Measurements from ENCODE around the gene THG1L.
"Not testable (repeated sequence)": the region's sequence is repeated elsewhere in the genome, so short reads cannot be mapped to it uniquely, and the experiment has no call there.

THG1L gene

GRCh38 chr5:157731272-157732129 is at the start of gene THG1L:
THG1L (plus strand) TSS chr5:157731420; CDS start chr5:157731441, 21 bp downstream.
- ChIA-PET POLR2A (ENCODE audit: low non-redundant PET) (interaction anchor here (0.9 to 1.0 kb wide), 2 partner anchors 10 to 13 kb away, joined by 4 to 7 read pairs; no protein-coding TSS in a partner anchor), CTCF (interaction anchor here (0.6 to 2.1 kb wide), 2 partner anchors 12 to 252 kb away, joined by 6 to 9 read pairs; partner anchors contain the start of gene LSM11)
- no peak for TF ChIP-seq CTCF (conservative IDR thresholded peaks at IDR 0.05; ENCODE audit: low read depth)
- DNase-seq (ENCODE audit: low spot score), result peak; percentile 100
- H3K27ac ChIP-seq, result peak within 1 kb of the TSS; percentile 92

- ChIA-PET POLR2A (ENCODE audit: low non-redundant PET) (interaction anchor here (0.6 kb wide), 1 partner anchor 35 kb away, joined by 4 read pairs; no protein-coding TSS in a partner anchor), CTCF (interaction anchor here (0.7 kb wide), 1 partner anchor 1720 kb away, joined by 4 read pairs; no protein-coding TSS in a partner anchor)
- no peak for DNase-seq (ENCODE audit: low spot score)
- no peak for TF ChIP-seq CTCF (conservative IDR thresholded peaks at IDR 0.05; ENCODE audit: low read depth)
- no peak overlapping the region for H3K27ac ChIP-seq
Observed at GRCh38 chr5:157682257-157682656, 49.0 kb upstream of the THG1L start.

- H3K27ac ChIP-seq; CTCF ChIA-PET; DNase-seq (ENCODE audit: low spot score); POLR2A ChIA-PET (ENCODE audit: low non-redundant PET): not testable (repeated sequence)
Observed at GRCh38 chr5:157686276-157687197, 44.7 kb upstream of the THG1L start.

GRCh38 chr5:157687198-157687554 is 44.0 kb upstream of the THG1L start:
- ChIA-PET CTCF (no interaction called here), POLR2A (ENCODE audit: low non-redundant PET) (no interaction called here)
- no peak for DNase-seq (ENCODE audit: low spot score)
- TF ChIP-seq CTCF (conservative IDR thresholded peaks at IDR 0.05; ENCODE audit: low read depth), result no peak
- H3K27ac ChIP-seq, result no peak overlapping the region

GRCh38 chr5:157689942-157690689 is 41.1 kb upstream of the THG1L start:
- ChIA-PET POLR2A (ENCODE audit: low non-redundant PET) (no interaction called here), CTCF (interaction anchor here (0.5 to 0.7 kb wide), 4 partner anchors 10 to 1231 kb away, joined by 3 read pairs; no protein-coding TSS in a partner anchor)
- H3K27ac ChIP-seq, result no peak overlapping the region
- TF ChIP-seq CTCF (conservative IDR thresholded peaks at IDR 0.05; ENCODE audit: low read depth), result no peak; the same call in 1 of the 2 replicates
- DNase-seq (ENCODE audit: low spot score), result no peak

GRCh38 chr5:157690690-157691433 is 40.4 kb upstream of the THG1L start:
- no peak for TF ChIP-seq CTCF (conservative IDR thresholded peaks at IDR 0.05; ENCODE audit: low read depth)
- ChIA-PET POLR2A (ENCODE audit: low non-redundant PET) (no interaction called here), CTCF (interaction anchor here (0.5 to 0.9 kb wide), 6 partner anchors 9 to 191 kb away, joined by 3 to 4 read pairs (median 3); partner anchors contain the start of gene LSM11)
- H3K27ac ChIP-seq, result no peak overlapping the region
- DNase-seq (ENCODE audit: low spot score), result no peak

- POLR2A ChIA-PET (ENCODE audit: low non-redundant PET); H3K27ac ChIP-seq; DNase-seq (ENCODE audit: low spot score); CTCF ChIA-PET: not testable (repeated sequence)
Observed at GRCh38 chr5:157693816-157694215, 37.4 kb upstream of the THG1L start.

GRCh38 chr5:157696154-157696553 is 35.1 kb upstream of the THG1L start:
- ChIA-PET POLR2A (ENCODE audit: low non-redundant PET) (interaction anchor here (0.7 kb wide), 1 partner anchor 88 kb away, joined by 3 read pairs; no protein-coding TSS in a partner anchor), CTCF (interaction anchor here (0.6 to 0.9 kb wide), 2 partner anchors 27 to 142 kb away, joined by 3 to 4 read pairs; no protein-coding TSS in a partner anchor)
- not testable (repeated sequence) for H3K27ac ChIP-seq; DNase-seq (ENCODE audit: low spot score)

GRCh38 chr5:157698674-157699073 is 32.5 kb upstream of the THG1L start:
- H3K27ac ChIP-seq; DNase-seq (ENCODE audit: low spot score); CTCF ChIA-PET; POLR2A ChIA-PET (ENCODE audit: low non-redundant PET): not testable (repeated sequence)

Measured in RWPE1 (cell line).